Prostate gland (tissue), 2 donors: ENCODE data around the gene C10orf90.

Experiments
- CTCF ChIP-seq, 4 experiments: fragments of 200-600 bp in 2 of 4; fragments of 450-650 bp in 2 of 4; sonication (generic) in 2 of 4; IDR thresholded peaks; 1 replicate in 3 of 4; 2 replicates in 1 of 4; pipeline ENCODE4 v1.5.1; 2016 to 2019; ENCODE audit warnings: antibody characterized with exemption in 4 of 4, mild to moderate bottlenecking in 2 of 4, moderate library complexity in 2 of 4
- POLR2A ChIP-seq: fragments of 450-650 bp; IDR thresholded peaks from one replicate; pipeline ENCODE4 v1.6.1; 2016; ENCODE audit warnings: antibody characterized with exemption, mild to moderate bottlenecking

- TF ChIP-seq CTCF (IDR thresholded peaks at IDR 0.05), result no peak
- TF ChIP-seq POLR2A, result no peak
These were observed 108.4 kb downstream of the C10orf90 start for GRCh38 chr10:126561921-126562680.
